DMS114 treated with DMSO at 0.1 percent for 48 hours (cell line): ENCODE data around the gene CIC.

Source experiments
- DNase-seq: peaks from one replicate; lab custom pipeline; 2025; ENCODE audit not compliant: unreplicated experiment; lab: John Stamatoyannopoulos, UW

CIC gene

GRCh38 chr19:42303876-42304275 is 34.8 kb downstream of the CIC start:
- DNase-seq: no peak

GRCh38 chr19:42306646-42307045 is 37.6 kb downstream of the CIC start:
- DNase-seq: no peak

GRCh38 chr19:42309686-42310085 is 40.6 kb downstream of the CIC start:
- no peak for DNase-seq

- no peak for DNase-seq
These were observed 42.6 kb downstream of the CIC start for GRCh38 chr19:42311657-42312056.

GRCh38 chr19:42312370-42312769 is 43.3 kb downstream of the CIC start:
- no peak for DNase-seq

GRCh38 chr19:42313096-42313839 is 44.2 kb downstream of the CIC start, which contains the start of gene TMEM145:
Gene TMEM145, plus strand, starts transcription at chr19:42313309. Its CDS starts 68 bp downstream, at chr19:42313377.
- peak; percentile 26 for DNase-seq

- no peak for DNase-seq
These were observed 45.0 kb downstream of the CIC start for GRCh38 chr19:42313840-42314755.

- DNase-seq: no peak
These were observed 46.0 kb downstream of the CIC start for GRCh38 chr19:42315024-42315423.

GRCh38 chr19:42316223-42317211 is 47.5 kb downstream of the CIC start:
- DNase-seq: no peak

- DNase-seq: no peak
These were observed 48.5 kb downstream of the CIC start for GRCh38 chr19:42317535-42317934.

- DNase-seq: no peak
These were observed 53.3 kb downstream of the CIC start for GRCh38 chr19:42322305-42322704.

- DNase-seq: no peak
These were observed 54.4 kb downstream of the CIC start for GRCh38 chr19:42323473-42323851.

GRCh38 chr19:42323852-42324654 is 55.0 kb downstream of the CIC start:
- no peak for DNase-seq

- no peak for DNase-seq
These were observed 55.7 kb downstream of the CIC start for GRCh38 chr19:42324655-42325307.

- DNase-seq: peak; percentile 99
These were observed 56.4 kb downstream of the CIC start, which contains the start of gene MEGF8 for GRCh38 chr19:42325308-42325895. Gene MEGF8, plus strand, starts transcription at chr19:42325635. Its CDS starts 609 bp downstream, at chr19:42326244.

- no peak for DNase-seq
These were observed 57.1 kb downstream of the CIC start for GRCh38 chr19:42325896-42326771.

GRCh38 chr19:42326969-42327368 is 57.9 kb downstream of the CIC start:
- DNase-seq: no peak

GRCh38 chr19:42327381-42327780 is 58.3 kb downstream of the CIC start:
- DNase-seq: no peak
